Activated B cell treated with CpG ODN at 0.5 μM for 24 hours (primary cell): ENCODE results near the gene FAM53B. TPM values are rescaled to one million over a fixed set of nuclear protein-coding genes. Genes with fewer than 3 reads are reported as not detected.

Experiments
- ATAC-seq: fragments of 200-7000 bp; cut with Tn5 transposase; one replicate; pipeline ENCODE4 v1.10.0; 2021; ENCODE audit warnings: low read depth, mild to moderate bottlenecking, moderate library complexity
- CTCF ChIA-PET: fragments of 350-600 bp; sonication (Branson Sonifier 250); formaldehyde crosslinking; loops from one replicate; lab custom pipeline; 2021; ENCODE audit warnings: antibody characterized with exemption; lab: Charles Lee
- POLR2A ChIA-PET: fragments of 350-600 bp; sonication (Branson Sonifier 250); formaldehyde crosslinking; loops from one replicate; lab custom pipeline; 2021; ENCODE audit warnings: antibody characterized with exemption; lab: Charles Lee
- DNase-seq: peaks from one replicate; pipeline ENCODE4 v3.0.0; 2022
- H3K27ac Mint-ChIP-seq: one replicate; pipeline ENCODE4 v1.8.0; 2020; ENCODE audit warnings: mixed read lengths
- H3K27me3 Mint-ChIP-seq: one replicate; pipeline ENCODE4 v1.8.0; 2021; ENCODE audit warnings: mixed read lengths
- H3K36me3 Mint-ChIP-seq: one replicate; pipeline ENCODE4 v1.8.0; 2021; ENCODE audit warnings: low read depth, mixed read lengths
- H3K4me1 Mint-ChIP-seq: one replicate; pipeline ENCODE4 v1.8.0; 2021; ENCODE audit warnings: mixed read lengths
- H3K4me3 Mint-ChIP-seq: one replicate; pipeline ENCODE4 v1.8.0; 2020; ENCODE audit warnings: mild to moderate bottlenecking, mixed read lengths
- H3K9me3 Mint-ChIP-seq: one replicate; pipeline ENCODE4 v1.8.0; 2020; ENCODE audit warnings: mixed read lengths
- CTCF ChIP-seq: fragments of 200-600 bp; IDR thresholded peaks from one replicate; pipeline ENCODE4 v1.8.0; 2022; ENCODE audit warnings: antibody characterized with exemption, mild to moderate bottlenecking
- intact Hi-C: fragments of 100-400 bp; cut with micrococcal nuclease; formaldehyde crosslinking; loops from one replicate; pipeline ENCODE4 v1.15.1; 2024
- total RNA-seq: library from RNA; stranded (reverse); gene quantifications from 2 replicates; pipeline ENCODE4 v1.2.3, GENCODE V29; 2022

The FAM53B gene
- total RNA-seq, 1 donor from 2014 or later, result 73.9 TPM

- POLR2A ChIA-PET, result interaction anchor here (0.7 to 6.1 kb wide), 6 partner anchors 12 to 104 kb away, joined by 3 to 39 read pairs (median 15); no protein-coding TSS in a partner anchor
- CTCF ChIA-PET, result interaction anchor here (1.6 kb wide), 1 partner anchor 109 kb away, joined by 3 read pairs; no protein-coding TSS in a partner anchor
- Mint-ChIP-seq H3K4me1 (peaks cover 97% of the 10 kb centered on the region), H3K36me3 (peaks cover 47% of the 10 kb centered on the region), H3K27ac (peak overlapping the region; percentile 94), H3K9me3 (no peaks in the 10 kb centered on the region), H3K27me3 (no peaks in the 10 kb centered on the region), H3K4me3 (peak overlapping the region; percentile 11)
- DNase-seq, result no peak
- TF ChIP-seq CTCF, result no peak
- intact Hi-C loops, result loop anchor here (2.0 kb wide), 1 partner anchor 13 kb away; no protein-coding TSS in a partner anchor
- no peak for ATAC-seq
Measured at GRCh38 chr10:124639646-124640045, 104.5 kb downstream of the FAM53B start.

- DNase-seq (no peak), ATAC-seq (no peak)
- Mint-ChIP-seq H3K9me3 (no peaks in the 10 kb centered on the region), H3K27ac (peak overlapping the region; percentile 94), H3K4me1 (peaks cover 97% of the 10 kb centered on the region), H3K36me3 (peaks cover 50% of the 10 kb centered on the region), H3K27me3 (no peaks in the 10 kb centered on the region), H3K4me3 (no peak overlapping the region)
- ChIA-PET POLR2A (interaction anchor here (0.7 to 4.3 kb wide), 5 partner anchors 11 to 104 kb away, joined by 3 to 34 read pairs (median 4); no protein-coding TSS in a partner anchor), CTCF (interaction anchor here (1.0 to 2.5 kb wide), 3 partner anchors 80 to 109 kb away, joined by 3 to 7 read pairs (median 4); no protein-coding TSS in a partner anchor)
- intact Hi-C loops, result no loop called here
- no peak for TF ChIP-seq CTCF
Measured at GRCh38 chr10:124639206-124639605, 105.0 kb downstream of the FAM53B start.

GRCh38 chr10:124637746-124638145, 106.4 kb downstream of the FAM53B start:
- ChIA-PET POLR2A (interaction anchor here (0.6 to 4.3 kb wide), 12 partner anchors 10 to 105 kb away, joined by 3 to 34 read pairs (median 3); no protein-coding TSS in a partner anchor), CTCF (interaction anchor here (1.2 to 2.7 kb wide), 7 partner anchors 10 to 107 kb away, joined by 3 to 11 read pairs (median 6); no protein-coding TSS in a partner anchor)
- no peaks in the 10 kb centered on the region for H3K9me3 Mint-ChIP-seq
- H3K27ac Mint-ChIP-seq, result peak overlapping the region; percentile 94
- H3K36me3 Mint-ChIP-seq, result peaks cover 55% of the 10 kb centered on the region
- ATAC-seq (no peak), DNase-seq (no peak)
- TF ChIP-seq CTCF, result no peak
- peak overlapping the region; percentile 67 for H3K4me3 Mint-ChIP-seq
- no peaks in the 10 kb centered on the region for H3K27me3 Mint-ChIP-seq
- intact Hi-C loops, result loop anchor here (1.0 kb wide), 1 partner anchor 8 kb away; no protein-coding TSS in a partner anchor
- peaks cover 95% of the 10 kb centered on the region for H3K4me1 Mint-ChIP-seq

- Mint-ChIP-seq H3K4me3 (peak overlapping the region; percentile 67), H3K27ac (peak overlapping the region; percentile 94), H3K9me3 (no peaks in the 10 kb centered on the region), H3K27me3 (no peaks in the 10 kb centered on the region), H3K36me3 (peaks cover 56% of the 10 kb centered on the region), H3K4me1 (peaks cover 95% of the 10 kb centered on the region)
- intact Hi-C loops, result loop anchor here (1.0 kb wide), 1 partner anchor 8 kb away; no protein-coding TSS in a partner anchor
- no peak for DNase-seq
- no peak for TF ChIP-seq CTCF
- ATAC-seq, result no peak
- POLR2A ChIA-PET, result interaction anchor here (0.6 to 4.3 kb wide), 14 partner anchors 9 to 106 kb away, joined by 3 to 34 read pairs (median 3); no protein-coding TSS in a partner anchor
- CTCF ChIA-PET, result interaction anchor here (0.6 to 2.7 kb wide), 11 partner anchors 9 to 108 kb away, joined by 3 to 11 read pairs (median 4); no protein-coding TSS in a partner anchor
Measured at GRCh38 chr10:124637091-124637700, 107.0 kb downstream of the FAM53B start.
